HepG2 (cell line): Measurements from ENCODE around the gene CEACAM16. TPM values are rescaled to one million over a fixed set of nuclear protein-coding genes. Genes with fewer than 3 reads are reported as not detected.

Experiments
- ATAC-seq: fragments of 200-7000 bp; cut with Tn5 transposase; 3 replicates; pipeline ENCODE4 v1.9.1; 2020; ENCODE audit warnings: mild to moderate bottlenecking, moderate library complexity
- BruUV-seq: library from RNA; stranded (reverse); fragments of 400-500 nt; replicated peaks from 2 replicates; lab custom pipeline; 2021; lab: Mats Ljungman, UMichigan
- CTCF ChIA-PET: fragments of 300-600 bp; formaldehyde crosslinking; extraction: SDS; loops from one replicate; lab custom pipeline; 2021; ENCODE audit warnings: low total read pairs, inconsistent platforms, low intra/inter-chr PET ratio; lab: Yijun Ruan, JAX
- POLR2A ChIA-PET: fragments of 350-600 bp; sonication (Branson Sonifier 250); formaldehyde crosslinking; loops from one replicate; lab custom pipeline; 2020; ENCODE audit warnings: antibody characterized with exemption, inconsistent platforms; lab: Yijun Ruan, JAX
- DNase-seq: peaks from one replicate; pipeline ENCODE4 v3.0.0-alpha.2; 2015; ENCODE audit warnings: low spot score
- FAIRE-seq: peaks from 3 replicates; lab custom pipeline; 2011; peaks lifted over from hg19 to GRCh38; lab: Jason Lieb, UNC
- H2AFZ ChIP-seq: one replicate; pipeline ENCODE4 v1.6.1; 2011; ENCODE audit warnings: low read length, inconsistent platforms
- H3K27ac ChIP-seq: fragments of 300-600 bp; 3 replicates; pipeline ENCODE4 v1.8.0; 2011; ENCODE audit warnings: mixed run types, mild to moderate bottlenecking, mixed read lengths, low read length, inconsistent platforms; ENCODE audit not compliant: insufficient read depth; ENCODE audit errors: extremely low read length
- H3K27me3 ChIP-seq, 2 experiments: fragments of 200-600 bp in 1 of 2; 2 replicates in 1 of 2; 3 replicates in 1 of 2; pipeline versions ENCODE4 v1.6.0 to v1.8.0; 2011; ENCODE audit warnings: low read length in 2 of 2, mild to moderate bottlenecking in 2 of 2, moderate library complexity in 2 of 2, inconsistent platforms in 1 of 2; ENCODE audit not compliant: insufficient read depth in 2 of 2, control insufficient read depth in 1 of 2
- H3K36me3 ChIP-seq, 2 experiments: fragments of 200-600 bp in 1 of 2; replicated peaks in 1 of 2; 2 replicates in 1 of 2; 3 replicates in 1 of 2; pipeline versions ENCODE4 v1.5.1 to v1.8.0; 2011; ENCODE audit warnings: low read length in 2 of 2, inconsistent platforms in 1 of 2; ENCODE audit not compliant: insufficient read depth in 2 of 2, control insufficient read depth in 1 of 2
- H3K4me1 ChIP-seq: 2 replicates; pipeline ENCODE4 v1.5.1; 2012; ENCODE audit warnings: low read length, inconsistent platforms; ENCODE audit not compliant: insufficient read depth
- H3K4me2 ChIP-seq: 2 replicates; pipeline ENCODE4 v1.6.0; 2011; ENCODE audit warnings: low read depth, low read length, inconsistent platforms
- H3K4me3 ChIP-seq, 3 experiments: fragments of 200-600 bp in 1 of 3; sonication (generic), shearing (Covaris generic) in 1 of 3; replicated peaks in 1 of 3; 2 replicates each; pipeline ENCODE4 v1.5.1; 2011 to 2016; ENCODE audit warnings: low read length in 3 of 3, inconsistent platforms in 2 of 3, low read depth in 2 of 3, mild to moderate bottlenecking in 2 of 3, control low read depth in 1 of 3, mixed read lengths in 1 of 3; ENCODE audit not compliant: insufficient read depth in 1 of 3
- H3K79me2 ChIP-seq: one replicate; pipeline ENCODE4 v1.6.1; 2011; ENCODE audit warnings: low read length, inconsistent platforms; ENCODE audit not compliant: insufficient read depth
- H3K9ac ChIP-seq: 2 replicates; pipeline ENCODE4 v1.6.0; 2011; ENCODE audit warnings: mild to moderate bottlenecking, low read depth, low read length, inconsistent platforms; ENCODE audit not compliant: insufficient read depth
- H3K9me3 ChIP-seq: 2 replicates; pipeline ENCODE4 v1.5.1; 2012; ENCODE audit warnings: mild to moderate bottlenecking, low read length
- H4K20me1 ChIP-seq: 2 replicates; pipeline ENCODE4 v1.6.0; 2011; ENCODE audit warnings: inconsistent platforms, mild to moderate bottlenecking, low read length, moderate library complexity; ENCODE audit not compliant: insufficient read depth
- BRCA1 ChIP-seq: sonication (generic); formaldehyde crosslinking; IDR thresholded peaks from 2 replicates; pipeline ENCODE4 v1.4.0; 2020; ENCODE audit warnings: missing genetic modification reagents
- EHMT2 ChIP-seq: fragments of 200-600 bp; sonication (generic); IDR thresholded peaks from 2 replicates; pipeline ENCODE4 v1.7.0; 2017; ENCODE audit warnings: antibody characterized with exemption, low read depth, low read length, borderline replicate concordance
- GMEB2 ChIP-seq: IDR thresholded peaks from 2 replicates; pipeline ENCODE4 v1.6.1; 2016; ENCODE audit warnings: missing biosample characterization, missing genetic modification reagents, low read depth
- HMG20A ChIP-seq: IDR thresholded peaks from 2 replicates; pipeline ENCODE4 v1.6.1; 2016; ENCODE audit warnings: borderline replicate concordance
- PAXIP1 ChIP-seq: sonication (generic); formaldehyde crosslinking; conservative IDR thresholded peaks from 2 replicates; pipeline ENCODE4 v1.4.0; 2020; ENCODE audit warnings: mild to moderate bottlenecking, missing genetic modification reagents, moderate library complexity
- SKI ChIP-seq: fragments of 450-650 bp; IDR thresholded peaks from one replicate; pipeline ENCODE4 v1.6.1; 2018; ENCODE audit warnings: mild to moderate bottlenecking; ENCODE audit not compliant: partially characterized antibody
- SOX5 ChIP-seq: IDR thresholded peaks from 2 replicates; pipeline ENCODE4 v1.6.1; 2016; ENCODE audit warnings: borderline replicate concordance
- SRY ChIP-seq: sonication (generic); formaldehyde crosslinking; IDR thresholded peaks from 2 replicates; pipeline ENCODE4 v1.8.0; 2022; ENCODE audit warnings: mild to moderate bottlenecking, missing genetic modification reagents
- ZBTB42 ChIP-seq: sonication (generic); formaldehyde crosslinking; IDR thresholded peaks from 2 replicates; pipeline ENCODE4 v1.5.0; 2020; ENCODE audit warnings: mild to moderate bottlenecking, missing genetic modification reagents
- ZNF17 ChIP-seq: sonication (generic); formaldehyde crosslinking; IDR thresholded peaks from 2 replicates; pipeline ENCODE4 v1.5.0; 2020; ENCODE audit warnings: mild to moderate bottlenecking, missing genetic modification reagents
- ZNF572 ChIP-seq: sonication (generic); formaldehyde crosslinking; IDR thresholded peaks from 2 replicates; pipeline ENCODE4 v1.5.1; 2020; ENCODE audit warnings: mild to moderate bottlenecking, missing genetic modification reagents
- WGBS: methylation state at CpG from one replicate; pipeline ENCODE4 v1.1.6; 2017; ENCODE audit warnings: low lambda C conversion rate; 5-methylcytosine and 5-hydroxymethylcytosine counted together
- in situ Hi-C: cut with HindIII; loops from 2 replicates; pipeline ENCODE4 v1.10.0; 2017; ENCODE audit warnings: low pct_unique_long_range_greater_than_20kb; ENCODE audit not compliant: extremely low pct_ligation_motif_present
- intact Hi-C: fragments of 100-400 bp; cut with micrococcal nuclease; formaldehyde crosslinking; loops from one replicate; pipeline ENCODE4 v1.10.0; 2022; ENCODE audit not compliant: unreplicated experiment
- polyA plus RNA-seq, 8 experiments: library from polyadenylated mRNA; depleted of rRNA in 3 of 8; stranded (reverse) in 7 of 8; unstranded in 1 of 8; fragments of >200 nt; fragmentation: Illumina TruSeq in 4 of 8; extraction: Trizol in 4 of 8; gene quantifications; 2 replicates each; pipeline versions ENCODE4 v1.2.1 to v1.2.3, GENCODE V29; 2011 to 2016; ENCODE audit warnings: low read depth in 4 of 8, missing spikeins in 1 of 8, mixed read lengths in 1 of 8; ENCODE audit not compliant: insufficient read depth in 1 of 8
- total RNA-seq, 5 experiments: library from RNA; depleted of rRNA; stranded (reverse); fragments of >200 nt; fragmentation: Illumina TruSeq; extraction: Trizol; gene quantifications; 2 replicates each; pipeline ENCODE4 v1.2.3, GENCODE V29; 2016; ENCODE audit warnings: low read depth in 1 of 5
- TF ChIP-seq, protein P1 (sequence below): sonication (generic); formaldehyde crosslinking; IDR thresholded peaks from 2 replicates; pipeline ENCODE4 v1.5.0; 2020; ENCODE audit warnings: missing genetic modification reagents
- TF ChIP-seq, protein P2 (sequence below): sonication (generic); formaldehyde crosslinking; IDR thresholded peaks from 2 replicates; pipeline ENCODE4 v1.5.1; 2020; ENCODE audit warnings: missing genetic modification reagents, mild to moderate bottlenecking, borderline replicate concordance

Gene CEACAM16
- total and polyA plus RNA-seq, 2 of the 13 experiments (the other 11 are each of a cell fraction or from before 2014, with no cell fraction given): not detected

DNA sequence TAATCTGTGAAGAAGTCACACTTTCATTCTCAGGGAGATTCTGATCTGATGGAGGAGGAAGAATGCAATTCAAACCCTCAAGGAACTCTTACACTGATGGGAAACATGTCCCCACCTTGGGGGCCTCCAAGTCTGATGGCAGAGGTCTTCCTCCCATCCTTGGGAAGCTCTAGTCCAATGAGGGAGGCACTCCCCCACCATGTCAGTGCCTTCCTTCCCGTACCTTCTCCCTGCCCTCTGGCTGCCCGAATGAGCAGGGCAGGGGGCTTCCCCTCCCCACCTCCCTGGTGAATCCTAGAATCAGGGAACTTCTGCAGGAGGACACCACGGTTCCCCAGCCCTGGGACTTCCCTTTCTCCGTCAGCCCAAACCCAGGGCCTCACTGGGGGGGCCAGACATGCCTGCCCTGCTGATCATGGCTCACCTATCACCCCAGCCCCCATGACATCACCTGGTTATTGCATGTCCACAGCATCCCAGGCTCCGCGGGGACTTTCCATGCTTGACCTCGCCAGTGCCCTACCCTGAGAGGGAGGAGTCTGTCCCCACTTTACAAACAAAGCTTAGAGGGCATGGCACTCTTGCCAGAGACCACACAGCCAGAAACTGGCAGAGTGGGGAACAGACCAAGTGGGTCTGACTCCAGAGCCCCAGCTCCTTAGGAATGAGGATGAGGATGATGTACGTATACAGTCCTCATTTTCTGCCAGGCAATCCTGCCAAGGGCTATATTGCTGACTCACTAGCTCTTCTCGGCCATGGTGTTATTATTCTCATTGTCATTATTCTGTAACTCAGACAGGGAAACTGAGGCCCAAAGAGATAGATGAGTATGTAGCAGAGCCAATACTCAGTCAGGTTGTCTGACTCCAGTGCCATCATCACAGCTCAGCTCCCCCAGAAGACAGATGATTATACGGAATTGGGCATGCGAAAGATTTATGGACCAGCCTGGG, 39.9 kb downstream of the CEACAM16 start (continued):
- TF ChIP-seq PAXIP1 (CRISPR knock-in tag): peak; percentile 60
- 0 out of 2 replicates have a peak, but pooled peaks have one; percentile 16 for TF ChIP-seq SOX5 (CRISPR knock-in tag)
- TF ChIP-seq BRCA1 (CRISPR knock-in tag): no peak
- TF ChIP-seq EHMT2: no peak
- TF ChIP-seq, all 625 proteins: peak for 46

DNA sequence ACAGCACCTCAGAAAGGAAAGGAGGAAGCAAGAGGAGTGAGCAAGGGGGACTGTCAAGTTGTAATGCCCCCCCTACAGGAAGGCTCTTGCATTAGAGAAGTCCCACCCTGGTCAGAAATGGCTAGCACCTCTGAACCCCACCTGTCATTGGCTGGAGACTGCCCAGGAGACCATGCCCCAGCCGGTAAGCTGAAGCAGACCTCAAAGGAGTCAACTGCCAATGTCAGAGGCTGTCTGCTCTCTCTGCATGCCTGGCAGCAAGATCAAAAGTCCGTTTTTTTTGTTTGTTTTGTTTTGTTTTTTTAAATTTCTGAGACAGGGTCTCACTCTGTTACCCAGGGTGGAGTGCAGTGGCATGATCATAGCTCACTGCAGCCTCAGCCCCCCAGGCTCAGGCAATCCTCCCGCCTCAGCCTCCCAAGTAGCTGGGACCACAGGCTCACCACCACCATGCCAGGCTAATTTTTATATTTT, 41.4 kb downstream of the CEACAM16 start:
- WGBS: 6% methylated on average over 3 of the region's 3 CpGs
- Histone ChIP-seq H4K20me1 (no peaks in the 10 kb centered on the region), H3K27ac (no peak overlapping the region), H3K9ac (no peak overlapping the region), H3K4me1 (peaks cover 95% of the 10 kb centered on the region), H3K36me3 (no peaks in the 10 kb centered on the region), H2AFZ (no peak overlapping the region), H3K79me2 (no peaks in the 10 kb centered on the region), H3K4me2 (peak overlapping the region; percentile 25), H3K27me3 (no peaks in the 10 kb centered on the region), H3K9me3 (no peaks in the 10 kb centered on the region), H3K4me3 (no peak overlapping the region)
- no TSS peak for BruUV-seq
- FAIRE-seq (no peak), DNase-seq (peak; percentile 83), ATAC-seq (peak; percentile 65)
- CTCF ChIA-PET: no interaction called here
- in situ Hi-C loops: no loop called here
- POLR2A ChIA-PET: interaction anchor here (1.0 to 4.0 kb wide), 7 partner anchors 13 to 97 kb away, joined by 3 to 45 read pairs (median 5); partner anchors contain the start of gene PVR
- intact Hi-C loops: no loop called here
- peak; percentile 90 for TF ChIP-seq SKI
- TF ChIP-seq, protein P1, sequence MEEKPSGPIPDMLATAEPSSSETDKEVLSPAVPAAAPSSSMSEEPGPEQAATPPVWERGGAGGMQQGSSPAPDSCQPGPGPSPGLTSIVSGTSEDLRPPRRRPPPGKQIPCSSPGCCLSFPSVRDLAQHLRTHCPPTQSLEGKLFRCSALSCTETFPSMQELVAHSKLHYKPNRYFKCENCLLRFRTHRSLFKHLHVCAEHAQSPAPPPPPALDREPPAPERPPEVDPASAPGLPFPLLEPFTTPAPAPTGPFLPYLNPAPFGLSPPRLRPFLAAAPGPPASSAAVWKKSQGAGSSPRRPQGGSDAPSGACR: no peak
- no peak for TF ChIP-seq ZBTB42 (CRISPR knock-in tag)
- TF ChIP-seq, protein P2, sequence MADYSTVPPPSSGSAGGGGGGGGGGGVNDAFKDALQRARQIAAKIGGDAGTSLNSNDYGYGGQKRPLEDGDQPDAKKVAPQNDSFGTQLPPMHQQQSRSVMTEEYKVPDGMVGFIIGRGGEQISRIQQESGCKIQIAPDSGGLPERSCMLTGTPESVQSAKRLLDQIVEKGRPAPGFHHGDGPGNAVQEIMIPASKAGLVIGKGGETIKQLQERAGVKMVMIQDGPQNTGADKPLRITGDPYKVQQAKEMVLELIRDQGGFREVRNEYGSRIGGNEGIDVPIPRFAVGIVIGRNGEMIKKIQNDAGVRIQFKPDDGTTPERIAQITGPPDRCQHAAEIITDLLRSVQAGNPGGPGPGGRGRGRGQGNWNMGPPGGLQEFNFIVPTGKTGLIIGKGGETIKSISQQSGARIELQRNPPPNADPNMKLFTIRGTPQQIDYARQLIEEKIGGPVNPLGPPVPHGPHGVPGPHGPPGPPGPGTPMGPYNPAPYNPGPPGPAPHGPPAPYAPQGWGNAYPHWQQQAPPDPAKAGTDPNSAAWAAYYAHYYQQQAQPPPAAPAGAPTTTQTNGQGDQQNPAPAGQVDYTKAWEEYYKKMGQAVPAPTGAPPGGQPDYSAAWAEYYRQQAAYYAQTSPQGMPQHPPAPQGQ: no peak
- TF ChIP-seq HMG20A: peak; percentile 48; the same call in 1 of the 2 replicates
- no peak for TF ChIP-seq SRY (CRISPR knock-in tag)
- no peak for TF ChIP-seq ZNF572 (CRISPR knock-in tag)
- TF ChIP-seq GMEB2 (CRISPR knock-in tag): no peak
- TF ChIP-seq ZNF17: no peak
